GM23338 (cell line): ENCODE data around the gene TYMP. TPM values are rescaled to one million over a fixed set of nuclear protein-coding genes. Genes with fewer than 3 reads are reported as not detected.
A peak's percentile ranks its signal among the peaks of the same experiment; 100 is the strongest.

Experiments
- ATAC-seq: fragments of 200-7000 bp; cut with Tn5 transposase; 3 replicates; pipeline ENCODE4 v1.9.1; 2020
- DNase-seq: peaks from one replicate; pipeline ENCODE4 v3.0.0-alpha.2; 2015; ENCODE audit warnings: low spot score
- H2AFZ ChIP-seq: fragments of 200-600 bp; sonication (generic); 2 replicates; pipeline ENCODE4 v1.8.0; 2016; ENCODE audit warnings: antibody characterized with exemption, mild to moderate bottlenecking, moderate library complexity
- H3F3A ChIP-seq: fragments of 200-600 bp; sonication (generic); replicated peaks from 2 replicates; pipeline ENCODE4 v1.8.0; 2017; ENCODE audit warnings: antibody characterized with exemption, mixed run types, low read depth
- H3K27ac ChIP-seq: fragments of 200-600 bp; sonication (generic); 2 replicates; pipeline ENCODE4 v1.6.1; 2016; ENCODE audit warnings: low read depth
- H3K27me3 ChIP-seq: fragments of 200-600 bp; sonication (generic); 2 replicates; pipeline ENCODE4 v1.8.0; 2016; ENCODE audit warnings: mild to moderate bottlenecking, mixed run types, moderate library complexity; ENCODE audit not compliant: insufficient read depth
- H3K36me3 ChIP-seq: fragments of 200-600 bp; sonication (generic); 2 replicates; pipeline ENCODE4 v1.8.0; 2016; ENCODE audit warnings: mild to moderate bottlenecking; ENCODE audit not compliant: insufficient read depth
- H3K4me1 ChIP-seq: fragments of 200-600 bp; sonication (generic); 2 replicates; pipeline ENCODE4 v1.8.0; 2016; ENCODE audit warnings: mild to moderate bottlenecking, moderate library complexity; ENCODE audit not compliant: insufficient read depth
- H3K4me2 ChIP-seq: fragments of 200-600 bp; sonication (generic); 2 replicates; pipeline ENCODE4 v1.7.1; 2017; ENCODE audit warnings: mixed run types
- H3K4me3 ChIP-seq: fragments of 200-600 bp; sonication (generic); 2 replicates; pipeline ENCODE4 v1.6.1; 2016; ENCODE audit warnings: mixed run types
- H3K79me2 ChIP-seq: fragments of 200-600 bp; sonication (generic); replicated peaks from 2 replicates; pipeline ENCODE4 v1.8.0; 2017; ENCODE audit warnings: mild to moderate bottlenecking; ENCODE audit not compliant: insufficient read depth
- H3K9me2 ChIP-seq: fragments of 200-600 bp; sonication (generic); 2 replicates; pipeline ENCODE4 v1.8.0; 2017; ENCODE audit not compliant: insufficient read depth
- H4K20me1 ChIP-seq: fragments of 200-600 bp; sonication (generic); replicated peaks from 2 replicates; pipeline ENCODE4 v1.8.0; 2017; ENCODE audit warnings: mild to moderate bottlenecking; ENCODE audit not compliant: insufficient read depth
- H3K27ac Mint-ChIP-seq: 2 replicates; pipeline ENCODE4 v1.8.0; 2020; ENCODE audit warnings: inconsistent platforms, mild to moderate bottlenecking, moderate library complexity, mixed read lengths
- H3K27me3 Mint-ChIP-seq: 3 replicates; pipeline ENCODE4 v1.8.0; 2022; ENCODE audit warnings: low read depth, mild to moderate bottlenecking, moderate library complexity, mixed read lengths, inconsistent platforms; ENCODE audit not compliant: insufficient read depth, poor library complexity
- H3K36me3 Mint-ChIP-seq: 3 replicates; pipeline ENCODE4 v1.8.0; 2021; ENCODE audit warnings: low read depth, mild to moderate bottlenecking, inconsistent platforms, moderate library complexity, mixed read lengths
- H3K4me1 Mint-ChIP-seq: 3 replicates; pipeline ENCODE4 v1.8.0; 2020; ENCODE audit warnings: mild to moderate bottlenecking, inconsistent platforms, mixed read lengths
- H3K4me3 Mint-ChIP-seq: 3 replicates; pipeline ENCODE4 v1.8.0; 2021; ENCODE audit warnings: moderate library complexity, mild to moderate bottlenecking, inconsistent platforms, mixed read lengths
- H3K9me3 Mint-ChIP-seq: 3 replicates; pipeline ENCODE4 v1.8.0; 2020; ENCODE audit warnings: moderate library complexity, mild to moderate bottlenecking, inconsistent platforms, mixed read lengths
- CREB1 ChIP-seq: fragments of 250-450 bp; sonication (Bioruptor Pico); IDR thresholded peaks from 2 replicates; pipeline ENCODE4 v1.5.0; 2020; ENCODE audit warnings: low read depth, mild to moderate bottlenecking, moderate library complexity
- CTCF ChIP-seq, 2 experiments: fragments of 200-600 bp in 1 of 2; sonication (generic) in 1 of 2; conservative IDR thresholded peaks; 2 replicates each; pipeline versions ENCODE4 v1.5.1 to v1.6.1; 2016 to 2017; ENCODE audit warnings: antibody characterized with exemption in 2 of 2, low read depth in 2 of 2, mild to moderate bottlenecking in 2 of 2, moderate library complexity in 1 of 2
- ETS1 ChIP-seq: IDR thresholded peaks from 2 replicates; pipeline ENCODE4 v1.6.1; 2016; ENCODE audit warnings: antibody characterized with exemption
- EZH2phosphoT487 ChIP-seq: fragments of 200-600 bp; sonication (generic); IDR thresholded peaks from one replicate; pipeline ENCODE4 v1.8.1; 2018; ENCODE audit warnings: antibody characterized with exemption; ENCODE audit not compliant: unreplicated experiment
- POLR2AphosphoS5 ChIP-seq: IDR thresholded peaks from 2 replicates; pipeline ENCODE4 v1.6.1; 2016; ENCODE audit warnings: antibody characterized with exemption, low read depth
- REST ChIP-seq: IDR thresholded peaks from one replicate; pipeline ENCODE4 v1.6.1; 2018; ENCODE audit warnings: antibody characterized with exemption; ENCODE audit not compliant: unreplicated experiment
- STAT1 ChIP-seq: IDR thresholded peaks from one replicate; pipeline ENCODE4 v1.6.1; 2016; ENCODE audit warnings: antibody characterized with exemption; ENCODE audit not compliant: unreplicated experiment
- ZNF114 ChIP-seq: fragments of 250-450 bp; sonication (Bioruptor Pico); IDR thresholded peaks from 2 replicates; pipeline ENCODE4 v1.5.0; 2020; ENCODE audit warnings: mild to moderate bottlenecking, moderate library complexity
- ZNF331 ChIP-seq: fragments of 250-450 bp; sonication (Bioruptor Pico); IDR thresholded peaks from 2 replicates; pipeline ENCODE4 v1.5.0; 2020; ENCODE audit warnings: low read depth, mild to moderate bottlenecking, moderate library complexity
- ZNF462 ChIP-seq: fragments of 250-450 bp; sonication (Bioruptor Pico); IDR thresholded peaks from 2 replicates; pipeline ENCODE4 v1.5.0; 2020; ENCODE audit warnings: mild to moderate bottlenecking, moderate library complexity
- polyA plus RNA-seq: library from polyadenylated mRNA; unstranded; fragments of >200 nt; fragmentation: Nextera tagmentation; extraction: Ambion mirVana; gene quantifications from 2 replicates; pipeline ENCODE4 v1.2.1, GENCODE V29; 2016
- total RNA-seq: library from RNA; depleted of rRNA; stranded (reverse); fragments of >200 nt; shearing (Covaris generic); gene quantifications from 2 replicates; pipeline ENCODE4 v1.2.3, GENCODE V29; 2014

The TYMP gene
- total and polyA plus RNA-seq, 2 experiments from 2014 or later = 0.28 to 1.8 TPM

GRCh38 chr22:50481440-50482106 lies 48.2 kb downstream of the TYMP start, which contains the start of gene ADM2:
Gene ADM2, plus strand, starts transcription at chr22:50481543. Its CDS starts 305 bp downstream, at chr22:50481848.
- no peaks in the 10 kb centered on the region for H4K20me1 ChIP-seq
- H3K36me3 ChIP-seq = no peaks in the 10 kb centered on the region
- H3K9me2 ChIP-seq = no peaks in the 10 kb centered on the region
- Mint-ChIP-seq H3K27ac (no peak within 1 kb of the TSS), H3K36me3 (0 out of 3 replicates have a peak, but pooled peaks cover 3% of the 10 kb centered on the region), H3K9me3 (no peaks in the 10 kb centered on the region; the same call in 2 of the 3 replicates), H3K4me1 (peaks cover 9% of the 10 kb centered on the region; the same call in 2 of the 3 replicates), H3K4me3 (peak within 1 kb of the TSS; percentile 79), H3K27me3 (peaks cover 33% of the 10 kb centered on the region)
- peak within 1 kb of the TSS; percentile 79 for H3K4me3 ChIP-seq
- no peaks in the 10 kb centered on the region for H3K4me1 ChIP-seq
- H3K79me2 ChIP-seq = no peaks in the 10 kb centered on the region
- H3K27ac ChIP-seq = no peak within 1 kb of the TSS
- no peak for TF ChIP-seq STAT1
- TF ChIP-seq ETS1 = no peak
- TF ChIP-seq ZNF462 (CRISPR knock-in tag) = no peak
- 0 out of 2 replicates have a peak, but pooled peaks have one; percentile 1 for TF ChIP-seq POLR2AphosphoS5
- no peak for TF ChIP-seq ZNF114 (CRISPR knock-in tag)
- no peak for TF ChIP-seq REST
- TF ChIP-seq CREB1 (CRISPR knock-in tag) = 0 out of 2 replicates have a peak, but pooled peaks have one; percentile 5
- no peak for TF ChIP-seq EZH2phosphoT487
- TF ChIP-seq CTCF (conservative IDR thresholded peaks at IDR 0.05; ENCODE audit: low read depth in 2 of 2) = no peak
- no peak for TF ChIP-seq ZNF331 (CRISPR knock-in tag)
- peak within 1 kb of the TSS; percentile 87 for H3K4me2 ChIP-seq
- peak; percentile 87 for DNase-seq
- H3F3A ChIP-seq = no peaks in the 10 kb centered on the region
- peak within 1 kb of the TSS; percentile 99 for H2AFZ ChIP-seq
- peak; percentile 68 for ATAC-seq
- peaks cover 23% of the 10 kb centered on the region for H3K27me3 ChIP-seq
